GM18873 (cell line): ENCODE measurements around the gene ABCF3.
A peak's percentile ranks its signal among the peaks of the same experiment; 100 is the strongest.

Experiments used
- ATAC-seq: cut with Tn5 transposase; IDR thresholded peaks from one replicate; pipeline ENCODE4 v1.9.1; 2021; ENCODE audit warnings: mild to moderate bottlenecking, moderate library complexity, moderate number of reproducible peaks; ENCODE audit not compliant: unreplicated experiment, low FRiP score

ABCF3 gene

DNA sequence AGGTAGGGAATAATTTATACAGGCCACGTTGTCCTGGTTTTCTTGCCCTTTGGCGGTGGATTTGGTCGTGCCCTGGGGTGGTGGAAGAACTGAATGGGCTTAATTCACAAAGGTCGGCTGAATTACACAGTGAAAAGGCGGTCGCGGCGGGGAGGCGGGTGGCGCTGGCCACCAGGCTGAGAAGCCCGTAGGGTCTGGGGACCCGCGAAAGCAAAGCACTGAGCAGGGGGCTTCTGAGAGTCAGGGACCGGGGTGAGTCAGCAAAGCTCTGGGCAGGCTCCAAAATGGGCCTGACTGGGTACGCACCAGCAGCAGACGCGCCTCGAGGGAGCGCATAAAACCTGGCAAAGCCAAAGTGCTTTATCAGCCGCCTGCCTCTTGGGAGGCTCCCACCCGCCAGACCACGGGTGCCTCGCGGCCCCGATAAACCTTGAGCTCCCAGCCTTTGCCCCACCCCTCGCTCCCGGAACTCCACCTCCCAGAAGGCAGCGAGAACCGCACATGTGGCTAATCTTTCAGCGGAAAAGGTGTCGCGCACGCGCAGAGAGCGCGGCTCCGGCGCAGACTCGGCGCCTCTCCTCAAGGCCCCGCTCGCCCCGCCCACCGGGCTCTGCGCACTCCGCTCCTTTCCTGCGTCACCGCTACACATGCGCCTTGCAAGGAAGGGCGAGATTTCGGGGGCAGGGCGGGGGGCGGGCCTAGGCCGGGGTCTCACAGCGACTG is 377 bp upstream of the ABCF3 start:
- peak; percentile 86 for ATAC-seq

DNA sequence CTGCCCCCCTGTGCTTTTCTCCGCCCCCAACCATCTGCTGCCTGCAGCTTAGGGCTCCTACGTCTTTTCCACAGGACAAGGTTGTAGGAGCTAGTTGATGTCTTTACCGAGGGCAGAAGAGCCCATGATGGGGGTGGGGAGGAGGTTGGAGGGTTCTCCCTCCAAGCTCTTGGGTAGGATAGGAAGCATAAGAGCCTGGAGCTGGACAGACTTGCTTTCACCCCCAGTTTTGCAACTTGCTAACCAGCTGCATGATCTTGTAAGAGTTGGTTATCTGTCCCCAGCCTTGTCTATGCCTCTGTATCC is 856 bp downstream of the ABCF3 start:
- ATAC-seq = no peak

DNA sequence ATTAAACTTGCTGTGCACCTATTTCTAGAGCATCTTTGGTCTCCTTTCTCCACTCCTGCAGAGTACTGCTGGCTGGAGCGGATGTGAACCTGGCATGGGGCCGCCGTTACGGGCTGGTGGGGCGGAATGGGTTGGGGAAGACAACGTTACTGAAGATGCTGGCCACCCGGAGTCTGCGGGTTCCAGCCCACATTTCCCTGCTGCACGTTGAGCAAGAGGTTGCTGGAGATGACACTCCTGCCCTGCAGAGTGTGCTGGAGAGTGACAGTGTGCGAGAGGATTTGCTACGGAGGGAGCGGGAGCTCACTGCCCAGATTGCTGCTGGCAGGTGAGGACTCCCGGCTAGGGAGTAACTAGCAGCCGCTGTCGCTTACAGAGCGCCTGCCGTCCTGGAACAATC is 2.1 kb downstream of the ABCF3 start:
- no peak for ATAC-seq

DNA sequence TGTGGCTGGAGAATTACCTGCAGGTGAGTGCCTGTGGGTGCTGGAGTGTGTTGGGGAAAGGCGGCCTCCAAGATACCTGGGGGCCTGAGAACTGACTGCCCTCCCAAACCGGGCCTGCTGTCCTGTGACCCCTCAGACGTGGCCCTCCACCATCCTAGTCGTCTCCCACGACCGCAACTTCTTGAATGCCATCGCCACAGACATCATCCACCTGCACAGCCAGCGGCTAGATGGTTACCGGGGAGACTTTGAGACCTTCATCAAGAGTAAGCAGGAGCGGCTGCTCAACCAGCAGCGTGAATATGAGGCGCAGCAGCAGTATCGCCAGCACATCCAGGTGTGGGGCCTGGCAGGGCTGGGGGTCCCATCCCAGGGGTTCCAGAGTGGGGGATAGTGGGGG is 3.4 kb downstream of the ABCF3 start:
- ATAC-seq = no peak

DNA sequence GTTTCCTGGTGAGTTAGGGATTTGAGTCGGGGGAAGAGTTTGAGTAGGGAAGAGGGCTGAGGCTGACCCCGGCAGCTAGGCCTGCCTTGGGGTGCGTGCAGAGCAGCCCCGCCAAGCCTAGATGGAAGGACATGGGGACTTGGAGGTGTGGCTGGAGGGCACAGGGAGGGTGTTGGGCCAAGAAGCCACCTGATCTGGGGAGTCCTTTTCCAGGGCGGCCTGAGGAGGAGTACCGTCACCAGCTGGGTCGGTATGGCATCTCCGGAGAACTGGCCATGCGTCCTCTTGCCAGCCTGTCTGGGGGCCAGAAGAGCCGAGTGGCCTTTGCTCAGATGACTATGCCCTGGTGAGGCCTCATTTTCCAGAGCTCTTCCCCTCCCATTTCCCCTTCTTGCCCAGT is 6.9 kb downstream of the ABCF3 start:
- no peak for ATAC-seq

DNA sequence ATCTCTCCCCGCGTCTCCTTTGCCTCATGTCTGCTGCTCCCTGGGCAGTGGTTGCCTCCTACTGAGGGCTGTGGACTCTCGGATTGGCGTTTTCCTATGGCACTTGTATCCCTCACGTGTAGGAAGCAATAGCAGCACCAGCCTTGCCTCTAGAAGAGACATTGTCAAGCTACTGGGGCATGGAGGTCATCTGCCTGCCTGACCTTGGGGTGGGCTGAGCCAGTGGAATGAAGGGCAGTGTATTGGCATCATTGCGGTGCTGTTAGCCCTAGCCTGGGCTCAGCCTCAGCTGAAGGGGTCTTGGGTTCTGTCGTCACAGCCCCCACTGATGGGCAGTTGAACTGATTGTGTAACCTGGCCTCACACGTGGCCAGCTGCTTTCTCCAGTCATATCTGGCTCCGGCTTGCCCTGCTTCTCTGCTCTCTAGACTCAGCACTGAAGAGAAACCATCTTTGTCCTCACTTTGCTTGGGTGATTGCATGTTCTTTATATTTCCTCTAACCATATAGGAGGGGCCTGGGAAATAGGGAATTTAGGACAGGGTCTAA is 8.1 kb downstream of the ABCF3 start:
- ATAC-seq = no peak

DNA sequence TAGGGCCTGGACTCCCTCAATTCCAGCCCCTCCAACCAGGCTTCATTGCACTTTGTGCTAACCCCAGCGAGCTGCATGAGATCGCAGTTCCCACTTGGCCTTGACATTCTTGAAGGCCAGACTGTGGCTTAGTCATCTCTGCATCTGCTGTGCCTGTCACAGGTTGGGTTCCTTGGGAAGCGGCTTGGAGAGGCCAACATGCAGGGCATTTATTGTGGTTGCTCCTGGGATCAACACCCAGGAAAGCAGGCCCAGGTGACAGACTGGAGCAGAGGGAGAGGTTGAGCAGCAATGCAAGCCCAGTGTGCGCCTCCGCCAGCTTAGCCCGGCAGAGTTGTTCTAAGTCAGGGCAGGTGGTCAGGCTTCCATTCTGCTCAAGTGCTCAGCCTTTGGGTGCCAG is 10.5 kb downstream of the ABCF3 start:
- no peak for ATAC-seq

DNA sequence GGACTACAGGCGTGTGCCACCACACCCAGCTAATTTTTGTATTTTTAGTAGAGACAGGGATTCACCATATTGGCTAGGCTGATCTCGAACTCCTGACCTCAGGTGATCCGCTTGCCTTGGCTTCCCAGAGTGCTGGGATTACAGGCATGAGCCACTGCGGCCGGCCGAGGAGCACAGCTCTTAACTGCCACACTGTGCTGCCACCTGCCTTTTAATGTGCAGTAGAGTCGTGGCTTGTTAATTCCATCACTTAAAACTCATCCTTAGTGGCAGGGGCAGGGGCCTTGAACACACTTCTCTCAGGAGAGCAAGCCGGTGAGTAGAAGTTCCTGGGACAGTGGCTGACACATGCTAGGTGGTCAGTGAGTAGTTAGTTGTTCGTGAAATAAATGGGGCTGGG is 12.5 kb downstream of the ABCF3 start:
- no peak for ATAC-seq

DNA sequence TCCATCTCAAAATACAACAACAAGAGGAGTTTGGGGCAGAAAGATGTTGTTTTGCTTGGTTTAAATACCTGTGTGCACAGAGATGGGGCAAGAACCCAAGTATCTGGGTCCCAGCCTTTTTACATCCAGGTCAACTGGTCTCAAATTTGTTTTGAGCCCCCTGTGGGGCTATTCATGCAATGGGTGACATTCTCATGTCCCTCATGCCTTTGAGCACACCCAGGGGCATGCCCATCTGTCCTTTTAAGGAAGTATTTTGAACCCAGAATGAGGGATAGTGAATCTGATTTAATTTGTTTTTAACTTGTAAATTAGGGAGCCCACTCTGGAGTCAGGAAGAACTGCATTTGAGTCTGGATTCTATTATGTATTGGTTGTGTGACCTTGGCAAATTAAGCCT is 14.8 kb downstream of the ABCF3 start:
- no peak for ATAC-seq

DNA sequence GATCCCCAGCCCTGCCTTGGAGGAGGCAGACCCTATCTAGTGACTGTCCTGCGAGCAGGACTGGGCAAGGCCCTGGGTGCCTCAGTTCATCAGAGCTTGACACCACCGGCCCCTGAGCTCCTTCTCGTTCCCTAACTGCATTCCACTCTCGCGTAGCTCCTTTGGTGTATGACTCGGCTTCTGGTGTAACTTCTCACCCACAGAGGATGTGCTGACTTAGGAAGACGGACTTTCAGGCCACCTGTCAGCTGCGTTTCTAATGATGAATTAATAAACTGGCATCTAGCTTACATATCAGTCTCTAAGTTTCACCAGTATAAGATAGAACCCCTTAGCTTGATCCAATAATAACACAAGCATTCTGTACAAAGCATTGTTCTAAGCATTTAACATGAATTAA is 17.5 kb downstream of the ABCF3 start:
- no peak for ATAC-seq

DNA sequence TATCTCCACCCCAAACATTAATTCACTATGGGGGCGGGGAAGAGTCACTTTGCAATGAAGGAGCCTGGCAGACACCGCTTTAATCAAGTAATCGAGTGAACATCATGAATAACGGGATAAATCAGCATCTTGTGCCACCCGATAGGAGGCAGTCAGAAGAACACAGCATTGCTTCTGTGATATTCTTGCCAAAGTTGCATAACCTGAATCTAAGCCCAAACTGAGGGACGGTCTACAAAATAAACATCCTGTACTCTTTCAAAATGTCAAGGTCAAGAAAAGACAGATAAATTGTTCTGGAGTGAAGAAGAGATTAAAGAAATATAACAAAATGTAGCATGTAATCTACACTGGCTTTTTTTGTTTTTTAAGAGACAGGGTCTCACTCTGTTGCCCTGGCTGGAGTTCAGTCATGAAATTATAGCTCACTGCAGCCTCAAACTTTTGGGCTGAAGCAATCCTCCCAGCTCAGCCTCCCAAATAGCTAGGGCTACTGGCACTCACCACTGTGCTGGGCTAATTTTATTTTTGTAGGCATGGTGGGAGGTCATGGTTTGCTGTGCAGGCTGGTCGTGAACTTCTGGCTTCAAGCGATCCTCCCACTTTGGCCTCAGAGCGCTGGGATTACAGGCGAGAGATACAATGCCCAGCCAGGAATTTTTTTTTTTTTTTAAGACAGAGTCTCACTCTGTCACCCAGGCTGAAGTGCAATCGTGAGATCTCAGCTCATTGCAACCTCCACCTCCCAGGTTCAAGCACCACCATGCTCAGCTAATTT is 23.3 kb downstream of the ABCF3 start:
- ATAC-seq = no peak

DNA sequence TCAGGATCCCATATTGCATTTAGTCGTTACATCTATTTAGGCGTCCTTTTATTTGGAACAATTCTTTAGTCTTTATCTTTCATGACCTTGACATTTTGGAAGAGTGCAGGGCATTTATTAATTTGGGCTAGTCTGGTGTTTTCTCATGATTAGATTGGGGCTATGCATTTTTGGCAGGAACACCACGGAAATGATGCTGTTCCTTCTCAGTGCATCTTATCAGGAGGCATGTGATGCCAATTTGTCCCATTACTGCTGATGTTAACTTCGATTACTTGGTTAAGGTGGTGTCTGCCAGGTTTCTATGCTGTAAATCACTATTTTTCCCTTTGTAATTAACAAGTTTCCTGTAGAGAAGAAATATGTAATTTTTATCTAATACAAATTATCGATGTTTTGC is 25.3 kb downstream of the ABCF3 start:
- ATAC-seq = no peak

DNA sequence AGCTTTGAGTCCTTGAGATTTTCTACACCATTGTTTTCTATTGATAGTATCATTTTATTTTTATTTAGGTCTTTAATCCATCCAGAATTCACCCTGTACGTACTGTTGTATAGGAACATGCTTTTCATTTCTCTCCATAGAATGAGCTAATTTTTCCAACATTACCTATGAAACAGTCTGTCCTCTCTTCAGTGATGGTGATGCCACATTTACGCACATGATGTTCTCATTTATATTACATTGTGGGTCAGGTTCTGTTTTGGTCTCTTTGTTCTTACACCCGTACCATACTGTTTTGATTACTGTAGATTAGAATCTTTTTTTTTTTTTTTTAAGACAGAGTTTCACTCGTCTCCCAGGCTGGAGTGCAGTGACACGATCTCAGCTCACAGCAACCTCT is 25.7 kb downstream of the ABCF3 start:
- no peak for ATAC-seq

DNA sequence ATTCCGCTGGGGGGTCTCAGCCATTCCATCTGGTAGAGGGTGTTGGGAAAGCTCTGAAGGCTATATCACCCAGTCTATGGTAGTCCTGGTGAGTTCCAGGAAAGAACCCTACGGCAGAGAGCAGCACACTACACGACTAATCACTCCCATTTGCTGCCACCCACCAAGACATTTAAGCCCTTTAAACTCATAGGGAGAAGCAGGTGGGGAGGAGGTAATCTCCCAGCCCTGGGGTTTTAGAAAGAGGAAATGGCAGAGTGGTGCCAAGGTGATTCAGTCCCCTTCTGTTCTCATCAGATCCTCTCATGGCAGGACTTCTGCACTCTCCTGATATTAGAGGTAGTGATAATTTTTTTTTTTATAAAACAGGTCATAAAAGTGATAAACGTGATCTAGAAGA is 32.8 kb downstream of the ABCF3 start:
- no peak for ATAC-seq

DNA sequence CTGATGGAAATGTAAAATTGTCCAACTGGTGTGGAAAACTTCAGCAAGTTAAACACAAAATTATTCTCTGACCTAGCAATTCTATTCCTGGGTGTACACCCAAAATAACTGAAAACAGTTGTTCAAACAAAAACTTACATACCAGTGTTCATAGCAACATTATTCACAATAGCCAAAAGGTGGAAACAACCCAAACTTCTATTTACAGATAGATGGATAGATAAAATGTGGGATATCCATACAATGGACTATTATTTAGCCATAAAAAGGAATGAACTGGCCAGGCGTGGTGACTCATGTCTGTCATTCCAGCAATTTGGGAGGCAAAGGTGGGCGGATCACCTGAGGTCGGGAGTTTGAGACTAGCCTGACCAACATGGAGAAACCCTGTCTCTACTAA is 36.5 kb downstream of the ABCF3 start:
- ATAC-seq = no peak

DNA sequence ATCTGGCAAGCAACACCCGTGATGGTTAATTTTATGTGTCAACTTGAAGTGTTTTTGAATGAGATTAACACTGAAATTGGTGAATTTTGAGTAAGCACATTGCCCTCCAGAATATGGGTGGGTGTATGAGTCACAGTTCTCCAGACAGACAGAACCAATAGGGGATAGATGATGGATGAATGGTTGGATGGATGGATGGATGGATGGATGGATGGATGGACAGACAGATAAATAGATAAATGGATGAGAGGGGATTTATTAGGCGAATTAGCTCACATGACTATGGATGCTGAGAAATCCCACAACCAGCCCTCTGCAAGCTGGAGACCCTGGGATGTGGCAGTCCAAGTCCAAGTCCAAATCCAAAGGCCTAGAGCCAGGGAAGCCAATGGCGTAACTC is 37.9 kb downstream of the ABCF3 start:
- no peak for ATAC-seq

DNA sequence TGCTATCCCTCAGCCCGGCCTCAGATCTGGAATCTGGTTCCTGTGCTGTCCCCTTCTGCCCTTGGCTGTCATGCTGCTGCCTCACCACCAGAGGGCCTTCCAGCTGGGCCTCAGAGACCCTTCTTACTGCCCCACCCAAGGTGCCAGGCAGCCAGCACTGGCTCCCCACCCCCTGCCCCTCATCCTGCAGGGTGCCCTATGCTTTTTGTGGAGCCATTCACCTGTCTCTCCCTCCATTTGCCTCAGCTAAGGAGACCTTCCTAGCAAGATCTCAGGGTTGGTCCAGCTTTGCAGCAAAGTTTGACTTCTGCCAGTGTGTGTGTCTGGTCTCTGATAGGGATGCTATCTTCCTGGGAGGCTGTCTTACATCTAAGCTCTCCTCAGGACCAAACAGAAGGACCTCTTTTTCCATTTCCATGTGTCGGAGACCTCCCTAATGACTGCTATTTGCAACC is 41.5 kb downstream of the ABCF3 start:
- no peak for ATAC-seq

DNA sequence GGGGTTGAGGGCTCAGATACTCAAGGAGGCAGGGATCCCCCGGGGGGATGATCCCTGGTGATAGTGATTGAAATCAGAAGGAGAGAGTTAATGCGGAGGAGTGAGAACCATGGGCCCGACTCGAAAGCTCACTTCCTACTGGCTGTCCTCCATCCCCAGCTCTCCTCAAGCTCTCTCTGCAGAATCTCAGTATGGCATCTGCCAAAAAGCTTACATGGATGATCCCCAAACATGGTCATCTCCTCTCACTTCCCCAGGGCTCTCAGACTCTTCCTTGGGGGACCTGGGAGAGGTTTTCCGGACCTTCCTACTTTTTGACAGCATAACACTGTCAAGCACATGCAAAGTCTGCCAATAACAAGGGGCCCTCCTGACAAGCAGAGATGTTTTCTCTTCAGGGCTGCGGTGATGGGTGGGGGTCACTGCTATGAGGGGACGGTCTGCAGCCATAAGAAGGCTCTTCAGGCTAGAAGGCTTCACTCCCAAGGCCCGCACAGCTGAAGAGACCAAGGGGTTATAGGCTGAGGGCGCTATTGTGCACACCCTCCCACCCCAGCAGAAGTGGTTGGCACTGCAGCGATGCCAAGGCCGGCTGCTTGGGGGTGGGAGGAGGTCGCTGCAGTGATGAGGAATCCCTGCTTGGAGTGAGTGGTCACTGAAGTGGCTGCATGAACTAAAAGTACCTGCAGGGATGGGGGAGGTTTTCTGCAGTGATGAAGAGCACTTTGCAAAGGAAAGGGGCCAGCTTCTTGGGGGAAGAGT is 42.6 kb downstream of the ABCF3 start:
- no peak for ATAC-seq

DNA sequence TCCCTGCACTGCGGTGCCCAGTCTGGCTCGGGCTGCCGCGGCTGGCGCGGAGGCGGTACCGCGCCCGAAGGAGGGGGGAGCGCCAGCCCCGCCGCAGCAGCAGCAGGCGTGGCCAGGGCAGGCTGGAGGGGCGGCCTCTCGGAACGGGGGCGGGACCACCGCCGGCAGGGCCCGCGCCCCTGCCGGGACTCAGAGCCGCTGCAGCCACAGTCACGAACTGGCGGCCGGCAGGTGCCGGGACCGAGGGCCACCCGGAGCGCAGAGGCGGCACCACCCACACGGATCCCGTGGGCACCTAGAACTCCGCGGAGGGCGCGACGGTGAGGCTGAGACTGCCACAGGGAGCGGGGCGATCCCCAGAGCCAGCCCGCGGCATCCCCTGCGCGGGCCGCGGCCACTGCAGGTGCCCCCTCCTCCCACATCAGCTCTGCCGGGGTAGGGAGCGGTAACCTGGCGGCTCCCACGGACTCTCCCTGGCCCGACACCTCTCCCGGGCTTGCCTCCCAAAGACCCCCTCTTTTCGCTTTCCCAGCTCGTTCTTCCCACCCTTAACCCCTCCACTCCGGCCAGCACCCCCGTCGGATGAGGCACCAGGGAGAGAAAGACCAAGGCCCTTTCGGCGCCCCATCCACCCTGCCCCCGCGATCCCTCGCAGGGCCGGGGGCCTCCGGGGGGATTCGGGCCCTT is 43.5 kb downstream of the ABCF3 start, which contains the start of gene VWA5B2:
TSS of gene VWA5B2 (plus strand) at position 192 of the 687 bp plus-strand sequence. CDS start 944 bp downstream, outside the sequence.
- ATAC-seq = no peak

DNA sequence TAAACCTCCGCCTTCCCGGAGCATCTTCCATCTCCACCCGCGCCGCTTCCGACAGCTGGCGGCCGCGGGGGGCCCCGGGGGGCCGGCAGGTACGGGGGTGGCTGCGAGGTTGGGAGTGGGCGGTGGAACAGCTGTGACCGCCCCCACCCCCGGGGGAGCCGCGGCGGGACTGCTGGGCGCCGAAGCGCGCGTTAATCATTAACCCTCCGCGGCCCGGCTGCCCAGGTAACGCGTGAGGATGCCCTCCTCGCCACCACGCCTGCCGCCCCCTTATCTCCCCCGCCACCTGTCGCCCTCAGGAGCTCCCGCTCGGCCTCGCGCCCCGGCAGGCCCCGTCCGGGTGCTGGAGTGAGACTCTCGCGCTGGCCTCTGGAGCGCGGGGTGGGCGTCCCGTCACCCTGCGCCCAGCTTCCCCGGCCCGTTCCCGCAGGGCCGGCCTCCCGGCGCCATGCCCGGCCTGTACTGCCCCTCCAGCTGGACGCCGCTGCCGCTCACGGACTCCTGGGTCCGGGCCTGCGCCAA is 44.1 kb downstream of the ABCF3 start:
- no peak for ATAC-seq
